OCI-M2 (cell line): Measurements from ENCODE around the gene ARHGAP29.
"Not testable (repeated sequence)": the region's sequence is repeated elsewhere in the genome, so short reads cannot be mapped to it uniquely, and the experiment has no call there.

ENCODE experiments used
- DNase-seq: peaks from one replicate; lab custom pipeline; 2025; ENCODE audit not compliant: unreplicated experiment; lab: John Stamatoyannopoulos, UW

The ARHGAP29 gene

GRCh38 chr1:94180650-94181049 is 56.7 kb downstream of the ARHGAP29 start:
- no peak for DNase-seq

- DNase-seq: no peak
These were observed 58.5 kb downstream of the ARHGAP29 start for GRCh38 chr1:94178901-94179300.

- DNase-seq: no peak
These were observed 68.3 kb downstream of the ARHGAP29 start for GRCh38 chr1:94169126-94169525.

GRCh38 chr1:94165843-94166242 is 71.5 kb downstream of the ARHGAP29 start:
- no peak for DNase-seq

GRCh38 chr1:94164885-94165284 is 72.5 kb downstream of the ARHGAP29 start:
- not testable (repeated sequence) for DNase-seq

DNA sequence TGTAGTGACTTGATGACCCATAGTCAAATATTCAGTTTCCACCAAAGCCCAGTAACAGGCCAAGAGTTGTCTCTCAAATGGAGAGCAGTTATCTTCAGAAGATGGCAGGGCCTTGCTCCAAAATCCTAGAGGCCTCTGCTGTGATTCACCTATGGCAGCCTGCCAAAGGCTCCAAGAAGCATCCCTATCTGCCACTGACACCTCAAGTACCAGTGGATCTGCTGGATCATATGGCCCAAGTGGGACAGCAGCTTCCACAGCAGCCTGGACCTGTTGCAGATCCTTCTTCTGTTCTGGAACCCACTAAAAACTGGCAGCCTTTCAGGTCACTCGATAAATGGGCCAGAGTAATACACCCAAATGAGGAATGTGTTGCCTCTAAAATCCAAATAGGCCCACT is 73.3 kb downstream of the ARHGAP29 start:
- not testable (repeated sequence) for DNase-seq

DNA sequence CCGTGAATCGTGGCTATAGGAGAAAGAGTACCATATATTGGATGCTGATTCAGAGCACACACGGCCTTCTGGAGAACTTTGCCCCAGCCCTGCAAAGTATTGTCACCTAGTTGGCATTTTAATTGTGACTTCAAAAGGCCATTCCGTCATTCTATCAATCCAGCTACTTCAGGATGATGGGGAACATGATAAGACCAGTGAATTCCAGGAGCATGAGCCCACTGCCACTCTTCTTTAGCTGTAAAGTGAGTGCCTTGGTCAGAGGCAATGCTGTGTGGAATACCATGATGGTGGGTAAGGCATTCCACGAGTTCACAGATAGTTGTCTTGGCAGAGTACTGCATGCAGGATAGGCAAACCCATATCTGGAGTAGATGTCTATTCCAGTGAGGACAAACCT is 74.1 kb downstream of the ARHGAP29 start:
- not testable (repeated sequence) for DNase-seq

DNA sequence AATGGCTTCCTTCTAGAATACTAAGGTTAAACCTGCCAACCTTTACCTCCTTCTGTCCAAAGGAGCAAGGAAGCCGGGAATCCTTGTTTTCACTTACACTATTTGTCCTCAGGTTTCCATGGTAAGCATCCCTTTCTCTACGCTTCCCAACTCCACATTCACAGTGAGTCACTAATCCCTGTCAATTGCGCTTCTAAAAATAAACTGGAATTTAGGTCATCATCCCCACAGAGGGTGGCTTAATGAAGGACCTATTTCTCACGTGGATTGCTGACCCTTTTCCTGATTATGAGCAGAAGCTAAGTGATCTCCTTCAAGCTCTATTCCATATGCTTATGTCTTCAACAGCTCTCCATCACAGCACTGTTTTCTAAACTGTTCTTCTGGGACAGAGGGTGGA is 76.6 kb downstream of the ARHGAP29 start:
- DNase-seq: no peak

- no peak for DNase-seq
These were observed 81.2 kb downstream of the ARHGAP29 start for GRCh38 chr1:94156096-94156625.

DNA sequence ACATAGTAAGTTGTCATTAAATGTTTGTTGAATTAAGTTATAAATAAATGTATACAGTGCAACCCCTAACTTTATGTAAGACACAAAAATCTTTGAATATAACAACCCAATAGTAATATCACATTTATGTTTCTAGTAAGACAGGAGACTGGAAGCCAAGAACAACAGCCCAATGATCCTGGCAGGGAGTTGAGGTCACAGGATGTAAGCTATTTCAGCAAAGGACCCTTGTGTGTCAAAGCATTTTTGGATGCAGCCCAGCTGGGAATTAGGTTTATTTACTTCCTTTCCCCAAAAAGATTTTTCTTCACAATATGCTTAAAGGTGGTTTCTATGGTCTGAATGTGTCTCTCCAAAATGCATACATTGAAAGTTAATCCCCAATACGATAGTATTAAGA is 82.4 kb downstream of the ARHGAP29 start:
- no peak for DNase-seq

DNA sequence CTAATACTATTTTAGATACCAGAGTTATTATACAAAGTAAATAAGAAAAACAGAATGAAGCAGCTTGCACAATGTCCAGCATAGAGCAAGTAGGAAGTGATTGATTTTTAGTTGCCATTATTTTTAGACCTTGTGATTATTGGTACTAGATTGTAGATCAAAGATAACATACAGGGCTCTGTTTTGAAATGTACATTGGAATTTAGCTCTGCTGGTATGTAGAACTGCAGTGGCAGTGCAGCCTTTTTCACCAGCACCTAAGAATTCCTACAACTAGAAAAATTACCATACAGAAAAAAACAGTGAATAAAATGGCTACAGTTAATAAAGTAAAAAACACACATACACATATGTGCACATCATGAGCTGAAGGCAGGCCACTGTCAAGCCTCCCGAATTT is 84.3 kb downstream of the ARHGAP29 start:
- DNase-seq: no peak

DNA sequence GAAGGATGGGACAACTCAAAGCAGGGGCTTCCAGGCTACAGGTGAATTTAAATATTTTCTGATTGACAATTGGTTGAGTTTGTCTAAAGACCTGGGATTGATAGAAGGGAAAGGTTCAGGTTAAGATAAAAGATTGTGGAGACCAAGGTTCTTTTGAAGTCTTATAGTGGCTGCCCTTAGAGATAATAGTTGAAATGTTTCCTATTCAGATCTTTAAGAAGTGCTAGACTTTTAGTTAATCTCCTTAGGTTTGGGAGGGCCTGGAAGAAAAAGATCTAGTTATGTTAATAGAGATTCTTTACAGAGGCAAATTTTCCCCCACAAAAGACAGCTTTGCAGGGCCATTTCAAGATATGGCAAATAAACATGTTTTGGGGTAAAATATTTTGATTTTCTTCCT is 88.2 kb downstream of the ARHGAP29 start:
- not testable (repeated sequence) for DNase-seq

GRCh38 chr1:94146273-94146672 is 91.1 kb downstream of the ARHGAP29 start:
- no peak for DNase-seq

GRCh38 chr1:94144836-94145235 is 92.5 kb downstream of the ARHGAP29 start:
- no peak for DNase-seq

DNA sequence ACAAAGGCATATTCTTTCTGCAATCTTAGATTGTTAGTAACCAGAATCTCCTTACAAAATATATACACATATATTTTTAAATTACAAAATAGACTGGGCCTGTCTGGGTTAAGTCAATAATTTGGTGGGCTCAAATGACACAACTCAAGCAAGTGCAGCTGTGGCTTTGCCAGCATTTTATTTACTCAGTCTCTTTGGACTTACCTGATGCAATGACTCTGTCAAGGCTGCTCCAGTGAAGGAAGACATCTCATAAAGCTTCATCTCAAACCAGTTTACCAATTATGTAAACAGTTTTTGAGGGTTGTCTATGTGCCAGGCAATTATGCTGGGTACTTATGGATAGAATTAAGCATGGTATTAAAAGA is 93.6 kb downstream of the ARHGAP29 start:
- no peak for DNase-seq

GRCh38 chr1:94143173-94143808 is 94.1 kb downstream of the ARHGAP29 start:
- DNase-seq: no peak

- DNase-seq: no peak
These were observed 94.8 kb downstream of the ARHGAP29 start for GRCh38 chr1:94142583-94142982.

- DNase-seq: no peak
These were observed 95.4 kb downstream of the ARHGAP29 start for GRCh38 chr1:94142022-94142421.

DNA sequence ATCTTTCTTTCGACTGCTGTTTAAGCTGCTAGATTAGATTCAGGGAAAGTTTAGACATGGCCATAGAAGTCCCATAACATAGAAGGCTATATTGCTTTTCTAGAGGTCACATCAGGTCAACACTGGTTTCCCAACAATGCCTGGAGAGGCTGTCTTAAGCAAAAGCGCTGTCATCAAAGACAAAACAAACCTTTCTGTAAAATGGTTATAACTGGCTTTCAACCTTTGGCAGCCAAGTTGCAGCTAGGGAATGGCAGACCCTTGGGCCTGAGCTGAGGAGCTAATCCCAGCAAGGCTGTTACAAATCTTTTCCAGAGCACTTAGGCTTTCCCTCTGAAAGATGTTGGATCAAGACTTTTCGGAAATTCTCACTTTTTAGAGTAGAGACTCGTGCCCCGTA is 105.3 kb downstream of the ARHGAP29 start:
- no peak for DNase-seq

- DNase-seq: no peak
These were observed 106.4 kb downstream of the ARHGAP29 start for GRCh38 chr1:94130851-94131595.

GRCh38 chr1:94126651-94127050 is 110.7 kb downstream of the ARHGAP29 start:
- no peak for DNase-seq
